PFSK-1 (cell line): ENCODE data around the gene PIK3R6.

ENCODE experiments used
- FOXP2 ChIP-seq: optimal IDR thresholded peaks from 2 replicates; pipeline ENCODE3; 2011; ENCODE audit warnings: borderline replicate concordance, control low read depth, inconsistent platforms; ENCODE audit not compliant: insufficient read depth; ENCODE audit errors: extremely low read length, extremely low read depth
- POLR2AphosphoS5 ChIP-seq: IDR thresholded peaks from 2 replicates; pipeline ENCODE4 v1.6.1; 2012; ENCODE audit warnings: low read depth, mild to moderate bottlenecking, control low read depth, low read length, moderate library complexity
- SIN3A ChIP-seq: IDR thresholded peaks from 2 replicates; pipeline ENCODE4 v1.6.1; 2012; ENCODE audit warnings: mild to moderate bottlenecking, low read length, moderate library complexity, borderline replicate concordance; ENCODE audit not compliant: insufficient read depth
- TAF1 ChIP-seq: IDR thresholded peaks from 2 replicates; pipeline ENCODE4 v1.6.1; 2012; ENCODE audit warnings: low read length, control low read depth, borderline replicate concordance; ENCODE audit not compliant: insufficient read depth
- TF ChIP-seq, protein P1 (sequence below), 2 experiments: IDR thresholded peaks; 2 replicates each; pipeline versions ENCODE4 v1.6.1 to v1.8.0; 2011 to 2012; ENCODE audit warnings: low read depth in 2 of 2, low read length in 2 of 2, control low read depth in 1 of 2, inconsistent platforms in 1 of 2, mild to moderate bottlenecking in 1 of 2, moderate library complexity in 1 of 2; ENCODE audit not compliant: insufficient read depth in 1 of 2

The PIK3R6 gene

DNA sequence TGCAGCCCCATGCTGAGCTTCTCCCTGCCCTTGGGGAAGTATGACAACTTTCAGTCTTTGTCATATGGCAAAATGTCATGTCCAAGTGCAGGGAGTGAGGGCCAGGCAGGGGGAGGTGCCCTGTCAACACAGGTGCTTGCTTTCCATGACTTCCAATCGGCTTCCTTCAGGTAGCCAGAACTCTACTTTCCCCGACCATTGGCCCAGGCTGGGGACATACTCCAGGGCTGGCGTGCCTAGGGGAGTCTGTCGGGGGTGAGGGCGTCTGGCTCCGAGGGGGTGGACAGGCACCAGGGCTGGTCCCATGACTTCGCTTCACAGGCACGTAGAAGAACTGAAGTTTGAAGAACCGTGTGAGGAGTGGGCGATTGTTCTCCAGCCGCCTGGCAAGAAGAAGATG, 19.8 kb upstream of the PIK3R6 start:
- no peak for TF ChIP-seq TAF1
- TF ChIP-seq, protein P1, sequence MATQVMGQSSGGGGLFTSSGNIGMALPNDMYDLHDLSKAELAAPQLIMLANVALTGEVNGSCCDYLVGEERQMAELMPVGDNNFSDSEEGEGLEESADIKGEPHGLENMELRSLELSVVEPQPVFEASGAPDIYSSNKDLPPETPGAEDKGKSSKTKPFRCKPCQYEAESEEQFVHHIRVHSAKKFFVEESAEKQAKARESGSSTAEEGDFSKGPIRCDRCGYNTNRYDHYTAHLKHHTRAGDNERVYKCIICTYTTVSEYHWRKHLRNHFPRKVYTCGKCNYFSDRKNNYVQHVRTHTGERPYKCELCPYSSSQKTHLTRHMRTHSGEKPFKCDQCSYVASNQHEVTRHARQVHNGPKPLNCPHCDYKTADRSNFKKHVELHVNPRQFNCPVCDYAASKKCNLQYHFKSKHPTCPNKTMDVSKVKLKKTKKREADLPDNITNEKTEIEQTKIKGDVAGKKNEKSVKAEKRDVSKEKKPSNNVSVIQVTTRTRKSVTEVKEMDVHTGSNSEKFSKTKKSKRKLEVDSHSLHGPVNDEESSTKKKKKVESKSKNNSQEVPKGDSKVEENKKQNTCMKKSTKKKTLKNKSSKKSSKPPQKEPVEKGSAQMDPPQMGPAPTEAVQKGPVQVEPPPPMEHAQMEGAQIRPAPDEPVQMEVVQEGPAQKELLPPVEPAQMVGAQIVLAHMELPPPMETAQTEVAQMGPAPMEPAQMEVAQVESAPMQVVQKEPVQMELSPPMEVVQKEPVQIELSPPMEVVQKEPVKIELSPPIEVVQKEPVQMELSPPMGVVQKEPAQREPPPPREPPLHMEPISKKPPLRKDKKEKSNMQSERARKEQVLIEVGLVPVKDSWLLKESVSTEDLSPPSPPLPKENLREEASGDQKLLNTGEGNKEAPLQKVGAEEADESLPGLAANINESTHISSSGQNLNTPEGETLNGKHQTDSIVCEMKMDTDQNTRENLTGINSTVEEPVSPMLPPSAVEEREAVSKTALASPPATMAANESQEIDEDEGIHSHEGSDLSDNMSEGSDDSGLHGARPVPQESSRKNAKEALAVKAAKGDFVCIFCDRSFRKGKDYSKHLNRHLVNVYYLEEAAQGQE (IDR thresholded peaks at IDR 0.05; ENCODE audit: insufficient read depth in 1 of 2, low read depth in 2 of 2, low read length in 2 of 2): no peak
- TF ChIP-seq FOXP2: no peak
- TF ChIP-seq SIN3A: no peak
- no peak for TF ChIP-seq POLR2AphosphoS5

DNA sequence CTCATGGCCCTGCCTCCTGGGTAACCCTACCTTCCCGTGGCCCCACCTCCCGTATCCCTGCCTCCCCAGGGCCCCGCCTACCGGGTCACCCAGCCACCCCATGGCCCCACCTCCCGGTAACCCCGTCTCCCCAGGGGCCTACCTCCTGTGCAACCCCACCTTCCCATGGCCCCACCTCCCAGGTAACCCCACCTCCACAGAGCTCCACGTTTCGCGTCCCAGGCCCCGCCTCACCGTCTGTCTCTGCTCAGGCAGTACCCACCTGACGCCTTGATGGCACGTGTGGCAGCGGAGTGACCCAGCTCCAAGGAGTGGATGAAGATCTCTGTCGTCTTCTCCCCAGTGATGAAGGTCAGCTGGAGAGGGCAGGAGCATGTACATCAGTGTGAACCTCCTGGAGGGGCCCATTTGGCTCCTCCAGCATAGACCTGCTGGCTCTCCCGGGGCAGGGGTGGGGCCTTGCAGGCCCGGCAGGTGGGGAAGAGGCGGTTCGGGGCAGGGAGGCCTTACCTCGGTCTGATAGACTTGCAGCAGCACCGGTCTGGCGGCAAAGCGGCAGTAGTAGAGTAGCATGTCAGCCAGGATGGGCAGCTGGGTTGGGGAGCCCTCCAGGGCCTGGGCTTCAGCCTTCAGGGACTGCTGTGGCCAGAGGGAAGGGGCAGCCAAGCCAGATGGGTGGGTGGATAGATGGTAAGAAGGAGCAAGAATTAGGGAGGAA, 18.7 kb upstream of the PIK3R6 start:
- TF ChIP-seq, protein P1 (IDR thresholded peaks at IDR 0.05; ENCODE audit: insufficient read depth in 1 of 2, low read depth in 2 of 2, low read length in 2 of 2): no peak
- TF ChIP-seq TAF1: no peak
- TF ChIP-seq POLR2AphosphoS5: no peak
- no peak for TF ChIP-seq SIN3A

DNA sequence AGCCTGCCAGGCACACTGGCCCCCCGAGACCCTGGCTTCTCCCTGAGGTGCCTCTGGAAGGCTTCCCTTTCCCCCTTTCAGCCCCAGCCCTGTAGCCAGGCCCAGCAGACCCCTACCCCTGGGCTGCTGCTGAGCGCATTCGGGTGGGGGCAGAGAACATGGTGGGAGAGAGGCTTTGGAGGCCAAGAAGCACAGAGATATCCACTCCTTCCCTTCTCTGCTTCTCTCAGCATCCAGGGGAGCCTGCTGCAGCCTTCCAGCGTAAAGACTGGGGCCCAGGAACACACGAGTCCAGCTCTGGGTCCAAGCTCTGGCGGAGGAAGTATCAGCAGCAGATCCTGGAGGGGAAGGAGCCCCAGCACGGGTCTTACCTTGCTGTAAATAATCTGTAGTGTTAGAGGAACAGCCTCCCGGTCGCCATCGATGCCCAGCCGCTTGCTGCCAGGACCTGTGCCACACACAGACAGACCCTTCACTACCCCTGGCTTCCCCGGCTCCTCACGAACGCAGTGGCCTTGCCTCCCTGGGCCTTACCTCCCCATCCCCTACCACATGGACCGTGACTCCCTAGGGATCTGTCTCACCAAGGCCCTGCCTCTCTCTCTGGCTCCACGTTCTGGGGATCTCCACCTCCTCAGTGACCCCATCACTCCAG, 17.0 kb upstream of the PIK3R6 start:
- TF ChIP-seq TAF1: no peak
- no peak for TF ChIP-seq FOXP2
- TF ChIP-seq, protein P1 (IDR thresholded peaks at IDR 0.05; ENCODE audit: insufficient read depth in 1 of 2, low read depth in 2 of 2, low read length in 2 of 2): no peak
- TF ChIP-seq SIN3A: no peak
- no peak for TF ChIP-seq POLR2AphosphoS5

DNA sequence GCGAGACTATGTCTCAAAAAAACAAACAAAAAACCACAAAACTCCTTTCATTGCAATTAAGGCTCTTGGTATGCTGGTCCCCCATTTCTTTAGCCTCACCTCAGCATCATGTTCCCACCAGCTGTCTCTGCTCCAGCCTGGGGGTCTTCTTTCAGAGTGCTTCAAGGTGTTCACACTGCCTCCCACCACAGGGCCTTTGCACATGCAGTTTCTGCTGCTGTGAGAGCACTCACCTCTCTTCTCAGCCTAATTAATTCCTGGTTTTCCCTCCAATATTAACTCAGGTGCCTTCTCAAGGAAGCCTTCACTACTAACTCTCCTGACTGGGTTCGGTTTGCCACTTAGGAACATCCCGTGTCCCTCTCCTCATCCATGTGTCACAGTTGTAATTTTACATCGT, 15.9 kb upstream of the PIK3R6 start:
- TF ChIP-seq SIN3A (no peak), POLR2AphosphoS5 (no peak), TAF1 (no peak), FOXP2 (no peak)
- TF ChIP-seq, protein P1 (IDR thresholded peaks at IDR 0.05; ENCODE audit: insufficient read depth in 1 of 2, low read depth in 2 of 2, low read length in 2 of 2): no peak

DNA sequence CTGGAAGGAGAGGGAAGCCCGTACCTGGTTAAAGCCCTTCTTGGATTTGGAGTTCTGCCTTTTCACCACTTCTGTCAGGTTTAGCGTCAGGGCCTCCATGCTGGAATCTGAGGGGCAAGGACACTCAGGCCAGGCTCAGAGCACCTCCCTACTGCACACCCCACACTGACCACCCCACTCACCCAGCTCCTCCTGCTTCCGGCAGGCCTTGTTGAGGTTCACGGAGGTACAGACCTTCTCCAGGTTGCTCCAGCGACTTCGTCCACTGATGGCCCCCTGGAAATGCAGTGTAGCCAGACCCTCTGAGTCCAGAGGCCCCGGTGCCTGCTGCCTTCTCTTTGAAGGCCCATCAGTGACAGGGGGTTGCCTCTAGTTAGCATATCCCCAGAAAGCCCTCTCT, 14.1 kb upstream of the PIK3R6 start:
- TF ChIP-seq SIN3A (no peak), FOXP2 (no peak), TAF1 (no peak), POLR2AphosphoS5 (no peak)
- TF ChIP-seq, protein P1 (IDR thresholded peaks at IDR 0.05; ENCODE audit: insufficient read depth in 1 of 2, low read depth in 2 of 2, low read length in 2 of 2): no peak
